Right cardiac atrium (tissue), 5 donors: ENCODE measurements around the gene FMC1. TPM values are rescaled to one million over a fixed set of nuclear protein-coding genes. Genes with fewer than 3 reads are reported as not detected.
"Not testable (repeated sequence)": the region's sequence is repeated elsewhere in the genome, so short reads cannot be mapped to it uniquely, and the experiment has no call there.

Experiments
- ATAC-seq, 2 donors: fragments of 200-7000 bp; cut with Tn5 transposase; one replicate each; pipeline versions ENCODE4 v1.8.0 to v1.9.1; 2020; ENCODE audit warnings: moderate library complexity in 2 of 2, mild to moderate bottlenecking in 1 of 2
- DNase-seq, 3 donors: peaks; one replicate each; pipeline ENCODE4 v3.0.0-alpha.2; 2020
- H3K27ac ChIP-seq: one replicate; pipeline ENCODE4 v1.5.1; 2013; ENCODE audit warnings: mild to moderate bottlenecking, low read length, control low read depth, moderate library complexity
- H3K27me3 ChIP-seq: one replicate; pipeline ENCODE4 v1.6.1; 2013; ENCODE audit not compliant: control insufficient read depth, insufficient read depth
- H3K4me1 ChIP-seq: one replicate; pipeline ENCODE4 v1.6.1; 2013; ENCODE audit warnings: low read length; ENCODE audit not compliant: control insufficient read depth, insufficient read depth
- H3K4me3 ChIP-seq: one replicate; pipeline ENCODE4 v1.5.1; 2013; ENCODE audit warnings: low read length, control low read depth
- H3K9me3 ChIP-seq: one replicate; pipeline ENCODE4 v1.6.1; 2013; ENCODE audit warnings: low read length; ENCODE audit not compliant: control insufficient read depth
- WGBS: extraction: QIAGEN DNeasy Blood & Tissue Kit; methylation state at CpG from one replicate; pipeline ENCODE4 v1.1.7; 2013; 5-methylcytosine and 5-hydroxymethylcytosine counted together
- intact Hi-C, 4 donors: fragments of 100-400 bp; cut with DNase I; formaldehyde crosslinking; loops; one replicate each; pipeline versions ENCODE4 v1.11.0 to v1.14.0; 2022 to 2023
- polyA plus RNA-seq: library from polyadenylated mRNA; stranded (reverse); fragments of 200-250 nt; gene quantifications from one replicate; pipeline ENCODE4 v1.2.3, GENCODE V29; 2013
- total RNA-seq, 4 donors: library from RNA; stranded (reverse); fragmentation: NEBNext Ultra II Directional; extraction: Animal tissue kit (Norgen Biotek cat#: 25700); gene quantifications; one replicate each; pipeline ENCODE4 v1.2.1, GENCODE V29; 2021
- donor health status: healthy with polysubstance abuse.
- donor health status: DM: no; HTN: yes; CAD: no.
- donor health status: DM: no; HTN: no; CAD: no.
- donor health status: DM: no; HTN: yes; CAD: no; lungs with severe emphysema.
- donor health status: DM: yes; HTN: yes; CAD: no.

The FMC1 gene
- total and polyA plus RNA-seq, 5 donors = 30.7 to 67.4 (median 48.7) TPM

- no peaks in the 10 kb centered on the region for H3K27me3 ChIP-seq
- no peak overlapping the region for H3K4me3 ChIP-seq
- 63% methylated on average over 11 of the region's 11 CpGs for WGBS
- H3K4me1 ChIP-seq = no peaks in the 10 kb centered on the region
- intact Hi-C loops = no loop called here
- no peak overlapping the region for H3K27ac ChIP-seq
- DNase-seq = no peak
- H3K9me3 ChIP-seq = no peaks in the 10 kb centered on the region
- ATAC-seq = peak in 1 of 2 donors; percentile 24
Measured at GRCh38 chr7:139321071-139321745, 19.9 kb upstream of the FMC1 start.

- ATAC-seq, H3K4me1 ChIP-seq, H3K27me3 ChIP-seq, H3K9me3 ChIP-seq, DNase-seq, H3K27ac ChIP-seq, intact Hi-C loops, H3K4me3 ChIP-seq: not testable (repeated sequence)
- WGBS = 96% methylated on average over 11 of the region's 11 CpGs
Measured at GRCh38 chr7:139324709-139325108, 16.4 kb upstream of the FMC1 start.

GRCh38 chr7:139328375-139328774 lies 12.8 kb upstream of the FMC1 start:
- Histone ChIP-seq H3K27me3 (no peaks in the 10 kb centered on the region), H3K4me1 (no peaks in the 10 kb centered on the region), H3K4me3 (no peak overlapping the region), H3K27ac (no peak overlapping the region), H3K9me3 (no peaks in the 10 kb centered on the region)
- intact Hi-C loops = no loop called here
- ATAC-seq (no peak), DNase-seq (no peak)
- 59% methylated on average over 2 of the region's 2 CpGs for WGBS

GRCh38 chr7:139329119-139329518 lies 12.0 kb upstream of the FMC1 start:
- intact Hi-C loops = no loop called here
- no peaks in the 10 kb centered on the region for H3K9me3 ChIP-seq
- H3K27me3 ChIP-seq = no peaks in the 10 kb centered on the region
- ATAC-seq = no peak
- no peak overlapping the region for H3K4me3 ChIP-seq
- 30% methylated on average over 2 of the region's 2 CpGs for WGBS
- H3K4me1 ChIP-seq = no peaks in the 10 kb centered on the region
- H3K27ac ChIP-seq = no peak overlapping the region
- no peak for DNase-seq

DNA sequence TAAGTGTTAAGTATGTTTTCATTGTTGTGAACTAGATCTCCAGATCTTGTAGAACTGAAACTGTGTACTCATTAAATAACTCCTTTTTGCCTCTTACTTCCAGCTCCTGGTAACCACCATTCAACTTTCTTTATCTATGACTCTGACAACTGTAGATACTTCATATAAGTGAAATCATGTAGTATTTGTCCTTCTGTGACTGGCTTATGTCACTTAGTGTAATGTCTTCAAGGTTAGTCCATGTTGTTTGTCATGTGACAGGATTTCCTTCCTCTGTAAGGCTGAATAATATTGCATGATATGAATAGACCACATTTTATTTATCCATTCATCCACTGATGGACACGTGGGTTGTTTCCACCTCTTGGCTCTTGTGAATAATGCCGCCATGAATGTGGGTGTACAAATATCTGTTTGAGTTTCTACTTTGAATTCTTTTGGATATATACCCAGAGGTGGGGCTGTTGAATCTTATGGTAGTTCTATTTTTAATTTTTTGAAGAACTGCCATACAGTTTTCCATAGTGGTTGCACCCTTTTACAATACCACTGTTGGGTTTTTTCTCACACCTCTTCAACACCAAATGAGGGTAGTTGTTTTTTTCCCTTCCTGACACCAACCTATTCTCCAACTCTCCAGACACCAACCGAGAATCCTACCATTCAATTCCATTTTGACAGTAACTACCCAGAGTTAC lies 10.7 kb upstream of the FMC1 start:
- intact Hi-C loops = no loop called here
- Histone ChIP-seq H3K27me3 (no peaks in the 10 kb centered on the region), H3K27ac (no peak overlapping the region), H3K9me3 (no peaks in the 10 kb centered on the region), H3K4me1 (no peaks in the 10 kb centered on the region), H3K4me3 (no peak overlapping the region)
- 79% methylated on average over 3 of the region's 3 CpGs for WGBS
- DNase-seq = no peak
- ATAC-seq = no peak

- Histone ChIP-seq H3K27me3 (no peaks in the 10 kb centered on the region), H3K4me3 (no peak overlapping the region), H3K27ac (no peak overlapping the region), H3K4me1 (no peaks in the 10 kb centered on the region), H3K9me3 (no peaks in the 10 kb centered on the region)
- 39% methylated on average over 5 of the region's 5 CpGs for WGBS
- intact Hi-C loops = no loop called here
- ATAC-seq (no peak), DNase-seq (no peak)
Measured at GRCh38 chr7:139332697-139333359, 8.3 kb upstream of the FMC1 start.

DNA sequence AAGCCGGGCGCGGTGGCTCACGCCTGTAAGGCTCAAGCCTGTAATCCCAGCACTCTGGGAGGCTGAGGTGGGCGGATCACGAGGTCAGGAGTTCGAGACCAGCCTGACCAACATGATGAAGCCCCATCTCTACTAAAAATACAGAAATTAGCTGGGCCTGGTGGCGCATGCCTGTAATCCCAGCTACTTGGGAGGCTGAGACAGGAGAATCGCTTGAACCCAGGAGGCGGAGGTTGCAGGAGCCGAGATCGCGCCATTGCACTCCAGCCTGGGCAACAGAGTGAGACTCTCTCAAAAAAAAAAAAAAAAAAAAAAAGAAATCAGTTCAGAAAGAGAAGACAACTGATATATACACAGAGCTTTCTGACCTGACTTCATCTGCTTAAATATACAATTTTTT lies 7.7 kb upstream of the FMC1 start:
- H3K4me3 ChIP-seq, H3K9me3 ChIP-seq, DNase-seq, ATAC-seq, intact Hi-C loops, H3K27me3 ChIP-seq, H3K4me1 ChIP-seq, H3K27ac ChIP-seq: not testable (repeated sequence)
- WGBS = 97% methylated on average over 13 of the region's 13 CpGs

GRCh38 chr7:139334399-139335150 lies 6.6 kb upstream of the FMC1 start:
- Histone ChIP-seq H3K9me3 (no peaks in the 10 kb centered on the region), H3K27ac (no peak overlapping the region), H3K4me1 (no peaks in the 10 kb centered on the region), H3K4me3 (no peak overlapping the region), H3K27me3 (no peaks in the 10 kb centered on the region)
- WGBS = 89% methylated on average over 4 of the region's 4 CpGs
- intact Hi-C loops = no loop called here
- ATAC-seq (no peak), DNase-seq (no peak)

DNA sequence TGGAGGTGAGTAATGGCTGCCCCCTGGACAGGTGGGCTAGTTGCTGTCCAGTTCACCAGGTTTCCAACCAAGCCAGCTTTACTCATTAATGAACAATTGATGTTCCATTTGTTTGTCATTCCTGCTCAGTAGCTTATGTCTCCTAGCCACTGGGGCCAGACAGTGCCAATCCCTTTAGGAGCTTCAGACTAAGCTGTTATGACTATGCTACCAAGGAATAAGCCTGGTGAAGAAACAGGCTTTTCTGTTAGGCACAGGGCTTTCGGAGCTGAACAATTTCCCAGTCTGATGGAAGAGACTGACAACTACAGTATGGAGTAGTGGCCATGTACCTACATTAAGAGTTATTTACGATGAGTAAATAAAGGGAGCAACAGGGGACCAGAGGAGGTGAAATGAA lies 2.1 kb upstream of the FMC1 start:
- 91% methylated on average over 2 of the region's 2 CpGs for WGBS
- H3K4me1 ChIP-seq = no peaks in the 10 kb centered on the region
- DNase-seq (no peak), ATAC-seq (no peak)
- H3K27ac ChIP-seq = no peak overlapping the region
- no peak overlapping the region for H3K4me3 ChIP-seq
- intact Hi-C loops = no loop called here
- H3K9me3 ChIP-seq = no peaks in the 10 kb centered on the region
- H3K27me3 ChIP-seq = no peaks in the 10 kb centered on the region

DNA sequence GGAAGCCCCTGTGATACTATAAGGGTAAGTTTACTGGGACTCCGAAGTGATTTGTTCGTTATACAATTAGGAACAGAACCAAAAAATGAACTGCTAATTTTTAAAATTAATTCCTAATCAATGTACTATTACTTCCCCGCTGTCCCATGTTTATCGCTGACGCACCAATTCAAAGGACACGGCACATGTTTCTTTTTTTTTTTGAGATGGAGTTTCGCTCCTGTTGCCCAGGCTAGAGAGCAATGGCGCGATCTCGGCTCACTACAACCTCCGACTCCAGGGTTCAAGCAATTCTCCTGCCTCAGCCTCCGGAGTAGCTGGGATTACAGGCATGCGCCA lies 1.5 kb upstream of the FMC1 start:
- intact Hi-C loops = loop anchor here in 1 of 4 donors (1.0 kb wide), 1 partner anchor 20 kb away; the partner anchor contains the start of gene LUC7L2
- Histone ChIP-seq H3K27ac (peak overlapping the region; percentile 95), H3K27me3 (no peaks in the 10 kb centered on the region), H3K9me3 (no peaks in the 10 kb centered on the region), H3K4me3 (peak overlapping the region; percentile 75), H3K4me1 (no peaks in the 10 kb centered on the region)
- 81% methylated on average over 13 of the region's 13 CpGs for WGBS
- no peak for DNase-seq
- no peak for ATAC-seq
